SJCRH30 (cell line): ENCODE results near the gene SGSM2. TPM values are rescaled to one million over a fixed set of nuclear protein-coding genes. Genes with fewer than 3 reads are reported as not detected.

Source experiments
- DNase-seq, 2 experiments: peaks; one replicate each; pipeline ENCODE4 v3.0.0-alpha.2; 2015 to 2020
- H3K27ac ChIP-seq: fragments of 250-450 bp; sonication (Bioruptor Pico); 2 replicates; pipeline ENCODE4 v1.5.1; 2020; ENCODE audit warnings: mild to moderate bottlenecking, moderate library complexity
- H3K27me3 ChIP-seq: fragments of 250-450 bp; sonication (Bioruptor Pico); 2 replicates; pipeline ENCODE4 v1.5.1; 2020; ENCODE audit warnings: mild to moderate bottlenecking, moderate library complexity
- H3K36me3 ChIP-seq: fragments of 250-450 bp; sonication (Bioruptor Pico); 2 replicates; pipeline ENCODE4 v1.5.1; 2020; ENCODE audit warnings: mild to moderate bottlenecking, moderate library complexity
- H3K4me1 ChIP-seq: fragments of 250-450 bp; sonication (Bioruptor Pico); 2 replicates; pipeline ENCODE4 v1.5.1; 2020; ENCODE audit warnings: mild to moderate bottlenecking, moderate library complexity
- H3K4me3 ChIP-seq: fragments of 250-450 bp; sonication (Bioruptor Pico); 2 replicates; pipeline ENCODE4 v1.5.1; 2020; ENCODE audit warnings: mild to moderate bottlenecking, moderate library complexity
- H3K9me3 ChIP-seq: fragments of 250-450 bp; sonication (Bioruptor Pico); replicated peaks from 2 replicates; pipeline ENCODE4 v1.5.1; 2020; ENCODE audit warnings: mild to moderate bottlenecking, moderate library complexity
- total RNA-seq: library from RNA; depleted of rRNA; stranded (reverse); fragments of >200 nt; shearing (Covaris generic); gene quantifications from 2 replicates; pipeline ENCODE4 v1.2.3, GENCODE V29; 2014

The SGSM2 gene
- total RNA-seq, 1 experiment from 2014 or later = 10.6 TPM

- no peaks in the 10 kb centered on the region for H3K9me3 ChIP-seq
- no peak overlapping the region for H3K27ac ChIP-seq
- H3K4me3 ChIP-seq = no peak overlapping the region
- H3K36me3 ChIP-seq = no peaks in the 10 kb centered on the region
- H3K27me3 ChIP-seq = no peaks in the 10 kb centered on the region
- no peak for DNase-seq
- H3K4me1 ChIP-seq = peaks cover 4% of the 10 kb centered on the region; the same call in 1 of the 2 replicates
These were observed 14.0 kb downstream of the SGSM2 start for GRCh38 chr17:2351269-2351668.

- Histone ChIP-seq H3K4me1 (no peaks in the 10 kb centered on the region; the same call in 1 of the 2 replicates), H3K36me3 (no peaks in the 10 kb centered on the region), H3K27me3 (no peaks in the 10 kb centered on the region), H3K4me3 (no peak overlapping the region), H3K9me3 (no peaks in the 10 kb centered on the region), H3K27ac (no peak overlapping the region)
- no peak for DNase-seq
These were observed 17.0 kb downstream of the SGSM2 start for GRCh38 chr17:2354311-2354710.

- DNase-seq = no peak
- Histone ChIP-seq H3K36me3 (no peaks in the 10 kb centered on the region), H3K4me1 (peaks cover 7% of the 10 kb centered on the region), H3K27ac (no peak overlapping the region), H3K4me3 (no peak overlapping the region), H3K9me3 (no peaks in the 10 kb centered on the region), H3K27me3 (no peaks in the 10 kb centered on the region)
These were observed 19.9 kb downstream of the SGSM2 start for GRCh38 chr17:2357237-2357636.

- Histone ChIP-seq H3K4me3 (no peak overlapping the region), H3K27me3 (no peaks in the 10 kb centered on the region), H3K36me3 (no peaks in the 10 kb centered on the region), H3K9me3 (no peaks in the 10 kb centered on the region), H3K4me1 (peaks cover 7% of the 10 kb centered on the region), H3K27ac (no peak overlapping the region)
- DNase-seq = no peak
These were observed 20.7 kb downstream of the SGSM2 start for GRCh38 chr17:2357931-2358434.

GRCh38 chr17:2361010-2361760 lies 23.9 kb downstream of the SGSM2 start:
- H3K4me1 ChIP-seq = peaks cover 7% of the 10 kb centered on the region
- DNase-seq = no peak
- no peaks in the 10 kb centered on the region for H3K27me3 ChIP-seq
- no peak overlapping the region for H3K4me3 ChIP-seq
- no peak overlapping the region for H3K27ac ChIP-seq
- H3K36me3 ChIP-seq = no peaks in the 10 kb centered on the region
- H3K9me3 ChIP-seq = no peaks in the 10 kb centered on the region

- no peaks in the 10 kb centered on the region for H3K27me3 ChIP-seq
- no peak overlapping the region for H3K4me3 ChIP-seq
- H3K4me1 ChIP-seq = peaks cover 7% of the 10 kb centered on the region
- no peak overlapping the region for H3K27ac ChIP-seq
- H3K36me3 ChIP-seq = no peaks in the 10 kb centered on the region
- no peaks in the 10 kb centered on the region for H3K9me3 ChIP-seq
- no peak for DNase-seq
These were observed 24.7 kb downstream of the SGSM2 start for GRCh38 chr17:2362016-2362415.

GRCh38 chr17:2362416-2362815 lies 25.1 kb downstream of the SGSM2 start:
- H3K9me3 ChIP-seq = no peaks in the 10 kb centered on the region
- H3K4me3 ChIP-seq = no peak overlapping the region
- H3K27me3 ChIP-seq = no peaks in the 10 kb centered on the region
- DNase-seq = no peak
- H3K4me1 ChIP-seq = peaks cover 7% of the 10 kb centered on the region
- no peaks in the 10 kb centered on the region for H3K36me3 ChIP-seq
- H3K27ac ChIP-seq = no peak overlapping the region

- H3K4me3 ChIP-seq = no peak overlapping the region
- H3K27me3 ChIP-seq = no peaks in the 10 kb centered on the region
- no peaks in the 10 kb centered on the region for H3K9me3 ChIP-seq
- no peak overlapping the region for H3K27ac ChIP-seq
- H3K4me1 ChIP-seq = peaks cover 7% of the 10 kb centered on the region
- DNase-seq = no peak
- no peaks in the 10 kb centered on the region for H3K36me3 ChIP-seq
These were observed 25.6 kb downstream of the SGSM2 start for GRCh38 chr17:2362881-2363280.

GRCh38 chr17:2363318-2363717 lies 26.0 kb downstream of the SGSM2 start:
- Histone ChIP-seq H3K9me3 (no peaks in the 10 kb centered on the region), H3K36me3 (no peaks in the 10 kb centered on the region), H3K4me1 (peaks cover 7% of the 10 kb centered on the region), H3K4me3 (no peak overlapping the region), H3K27me3 (no peaks in the 10 kb centered on the region), H3K27ac (no peak overlapping the region)
- DNase-seq = no peak

- DNase-seq = no peak
- no peaks in the 10 kb centered on the region for H3K36me3 ChIP-seq
- H3K4me1 ChIP-seq = peaks cover 7% of the 10 kb centered on the region
- H3K27ac ChIP-seq = no peak overlapping the region
- no peak overlapping the region for H3K4me3 ChIP-seq
- no peaks in the 10 kb centered on the region for H3K9me3 ChIP-seq
- no peaks in the 10 kb centered on the region for H3K27me3 ChIP-seq
These were observed 26.8 kb downstream of the SGSM2 start for GRCh38 chr17:2363851-2364762.

GRCh38 chr17:2364763-2365116 lies 27.4 kb downstream of the SGSM2 start:
- H3K27ac ChIP-seq = no peak overlapping the region
- H3K36me3 ChIP-seq = no peaks in the 10 kb centered on the region
- no peak overlapping the region for H3K4me3 ChIP-seq
- DNase-seq = no peak
- H3K4me1 ChIP-seq = peaks cover 6% of the 10 kb centered on the region
- H3K9me3 ChIP-seq = no peaks in the 10 kb centered on the region
- H3K27me3 ChIP-seq = no peaks in the 10 kb centered on the region

- Histone ChIP-seq H3K9me3 (no peaks in the 10 kb centered on the region), H3K4me1 (peaks cover 2% of the 10 kb centered on the region), H3K27ac (no peak overlapping the region), H3K4me3 (no peak overlapping the region), H3K36me3 (no peaks in the 10 kb centered on the region), H3K27me3 (no peaks in the 10 kb centered on the region)
- DNase-seq = no peak
These were observed 27.8 kb downstream of the SGSM2 start for GRCh38 chr17:2365132-2365531.

- Histone ChIP-seq H3K9me3 (no peaks in the 10 kb centered on the region), H3K27ac (no peak overlapping the region), H3K36me3 (no peaks in the 10 kb centered on the region), H3K4me1 (no peaks in the 10 kb centered on the region), H3K4me3 (no peak overlapping the region), H3K27me3 (no peaks in the 10 kb centered on the region)
- DNase-seq = no peak
These were observed 29.6 kb downstream of the SGSM2 start for GRCh38 chr17:2366747-2367494.

GRCh38 chr17:2368359-2368758 lies 31.1 kb downstream of the SGSM2 start:
- no peaks in the 10 kb centered on the region for H3K9me3 ChIP-seq
- no peaks in the 10 kb centered on the region for H3K4me1 ChIP-seq
- H3K27ac ChIP-seq = no peak overlapping the region
- no peaks in the 10 kb centered on the region for H3K27me3 ChIP-seq
- no peak overlapping the region for H3K4me3 ChIP-seq
- DNase-seq = no peak
- no peaks in the 10 kb centered on the region for H3K36me3 ChIP-seq

GRCh38 chr17:2369039-2369438 lies 31.7 kb downstream of the SGSM2 start:
- Histone ChIP-seq H3K27me3 (no peaks in the 10 kb centered on the region), H3K36me3 (no peaks in the 10 kb centered on the region), H3K4me3 (no peak overlapping the region), H3K9me3 (no peaks in the 10 kb centered on the region), H3K4me1 (no peaks in the 10 kb centered on the region), H3K27ac (no peak overlapping the region)
- no peak for DNase-seq
